H1 (cell line): Measurements from ENCODE around the gene SUPT4H1. TPM values are rescaled to one million over a fixed set of nuclear protein-coding genes. Genes with fewer than 3 reads are reported as not detected.

ENCODE experiments used
- CTCF ChIA-PET: fragments of 300-600 bp; sonication (Branson Sonifier 250); formaldehyde crosslinking; loops from one replicate; lab custom pipeline; 2021; ENCODE audit not compliant: partially characterized antibody; lab: Charles Lee
- POLR2A ChIA-PET: fragments of 300-600 bp; sonication (Branson Sonifier 250); formaldehyde crosslinking; loops from one replicate; lab custom pipeline; 2021; ENCODE audit warnings: inconsistent platforms; ENCODE audit not compliant: partially characterized antibody; lab: Charles Lee
- DNase-seq, 2 experiments: peaks; one replicate each; pipeline versions ENCODE4 v3.0.0 to v3.0.0-alpha.2; 2010 to 2022; ENCODE audit warnings: low spot score in 2 of 2, low read depth in 1 of 2, mixed read lengths in 1 of 2
- FAIRE-seq: peaks from 2 replicates; lab custom pipeline; 2011; peaks lifted over from hg19 to GRCh38; lab: Jason Lieb, UNC
- H2AFZ ChIP-seq: 2 replicates; pipeline ENCODE4 v1.8.1; 2012; ENCODE audit warnings: low read length, inconsistent platforms
- H2AK5ac ChIP-seq: 2 replicates; pipeline ENCODE4 v1.6.1; 2013; ENCODE audit warnings: low read depth, low read length
- H2BK120ac ChIP-seq: replicated peaks from 2 replicates; pipeline ENCODE3; 2013; ENCODE audit warnings: low read depth, low read length, inconsistent platforms
- H2BK12ac ChIP-seq: 2 replicates; pipeline ENCODE4 v1.6.1; 2013; ENCODE audit warnings: low read depth, low read length
- H2BK15ac ChIP-seq: 2 replicates; pipeline ENCODE4 v1.6.1; 2013; ENCODE audit warnings: low read length
- H2BK20ac ChIP-seq: 2 replicates; pipeline ENCODE4 v1.6.1; 2013; ENCODE audit warnings: low read length
- H2BK5ac ChIP-seq: 2 replicates; pipeline ENCODE4 v1.6.1; 2013; ENCODE audit warnings: low read depth, low read length
- H3K14ac ChIP-seq: 2 replicates; pipeline ENCODE4 v1.6.1; 2013; ENCODE audit warnings: inconsistent platforms; ENCODE audit not compliant: insufficient read length
- H3K18ac ChIP-seq: 2 replicates; pipeline ENCODE4 v1.6.1; 2013; ENCODE audit warnings: low read length; ENCODE audit errors: extremely low read depth
- H3K23ac ChIP-seq: 2 replicates; pipeline ENCODE4 v1.6.1; 2013; ENCODE audit warnings: inconsistent platforms; ENCODE audit not compliant: insufficient read length
- H3K23me2 ChIP-seq: 2 replicates; pipeline ENCODE4 v1.6.1; 2013; ENCODE audit warnings: low read depth, low read length
- H3K27ac ChIP-seq: 2 replicates; pipeline ENCODE4 v1.6.1; 2011; ENCODE audit warnings: low read depth, low read length, inconsistent platforms
- H3K27me3 ChIP-seq, 4 experiments: replicated peaks in 1 of 4; 1 replicate in 1 of 4; 2 replicates in 3 of 4; pipeline versions ENCODE4 v1.6.1 to v1.8.1; 2011 to 2013; ENCODE audit warnings: low read length in 3 of 4, mild to moderate bottlenecking in 3 of 4, inconsistent platforms in 2 of 4, mixed read lengths in 2 of 4, moderate library complexity in 1 of 4; ENCODE audit not compliant: control insufficient read depth in 3 of 4, insufficient read depth in 3 of 4; ENCODE audit errors: extremely low read depth in 1 of 4
- H3K36me3 ChIP-seq, 4 experiments: 2 replicates each; pipeline versions ENCODE4 v1.6.1 to v1.8.1; 2011 to 2013; ENCODE audit warnings: mild to moderate bottlenecking in 4 of 4, low read length in 3 of 4, moderate library complexity in 2 of 4, control low read depth in 1 of 4, inconsistent platforms in 1 of 4; ENCODE audit not compliant: insufficient read depth in 4 of 4, control insufficient read depth in 2 of 4
- H3K4ac ChIP-seq: replicated peaks from 2 replicates; pipeline ENCODE3; 2013; ENCODE audit warnings: low read length, low read depth, mixed read lengths, inconsistent platforms; ENCODE audit not compliant: insufficient read length
- H3K4me1 ChIP-seq, 4 experiments: replicated peaks in 1 of 4; 1 replicate in 1 of 4; 2 replicates in 3 of 4; pipeline versions ENCODE4 v1.6.1 to v1.8.1; 2011 to 2013; ENCODE audit warnings: low read length in 3 of 4, inconsistent platforms in 2 of 4, mixed read lengths in 1 of 4; ENCODE audit not compliant: insufficient read depth in 4 of 4, control insufficient read depth in 3 of 4
- H3K4me2 ChIP-seq, 2 experiments: 2 replicates each; pipeline versions ENCODE4 v1.6.1 to v1.8.1; 2011 to 2013; ENCODE audit warnings: low read depth in 2 of 2, low read length in 2 of 2, control low read depth in 1 of 2, inconsistent platforms in 1 of 2, mild to moderate bottlenecking in 1 of 2; ENCODE audit not compliant: insufficient read depth in 1 of 2
- H3K4me3 ChIP-seq, 4 experiments: fragments of 200-600, 300-600 bp in 1 of 4; sonication (generic), shearing (Covaris generic), sonication (Bioruptor Twin) in 1 of 4; 2 replicates each; pipeline versions ENCODE4 v1.5.1 to v1.8.1; 2011 to 2016; ENCODE audit warnings: low read length in 4 of 4, low read depth in 3 of 4, control low read depth in 2 of 4, inconsistent platforms in 2 of 4, mild to moderate bottlenecking in 2 of 4, mixed read lengths in 1 of 4, moderate library complexity in 1 of 4; ENCODE audit not compliant: insufficient read depth in 2 of 4; ENCODE audit errors: extremely low read depth in 1 of 4
- H3K56ac ChIP-seq: replicated peaks from 2 replicates; pipeline ENCODE3; 2013; ENCODE audit warnings: low read depth, mild to moderate bottlenecking, mixed read lengths, low read length, inconsistent platforms; ENCODE audit not compliant: insufficient read length
- H3K79me1 ChIP-seq: 2 replicates; pipeline ENCODE4 v1.6.1; 2013; ENCODE audit warnings: low read depth, low read length, control low read depth
- H3K79me2 ChIP-seq, 2 experiments: 2 replicates each; pipeline versions ENCODE4 v1.6.1 to v1.8.1; 2012 to 2013; ENCODE audit warnings: low read length in 2 of 2, mild to moderate bottlenecking in 2 of 2, inconsistent platforms in 1 of 2; ENCODE audit not compliant: insufficient read depth in 2 of 2, control insufficient read depth in 1 of 2
- H3K9ac ChIP-seq, 4 experiments: replicated peaks in 1 of 4; 1 replicate in 1 of 4; 2 replicates in 3 of 4; pipeline versions ENCODE4 v1.6.1 to v1.8.1; 2011 to 2013; ENCODE audit warnings: low read depth in 3 of 4, low read length in 3 of 4, control low read depth in 2 of 4, mild to moderate bottlenecking in 2 of 4, moderate library complexity in 2 of 4, inconsistent platforms in 1 of 4; ENCODE audit errors: extremely low read depth in 1 of 4
- H3K9me3 ChIP-seq, 2 experiments: 2 replicates each; pipeline versions ENCODE4 v1.6.1 to v1.8.1; 2012 to 2013; ENCODE audit warnings: mild to moderate bottlenecking in 2 of 2, moderate library complexity in 2 of 2, control low read depth in 1 of 2, inconsistent platforms in 1 of 2, low read depth in 1 of 2, low read length in 1 of 2, mixed read lengths in 1 of 2; ENCODE audit not compliant: insufficient read depth in 2 of 2
- H4K20me1 ChIP-seq, 2 experiments: replicated peaks in 1 of 2; 2 replicates each; pipeline versions ENCODE3 to v1.8.1; 2011 to 2013; ENCODE audit warnings: inconsistent platforms in 2 of 2, low read length in 2 of 2, mild to moderate bottlenecking in 1 of 2; ENCODE audit not compliant: insufficient read depth in 2 of 2, control insufficient read depth in 1 of 2
- H4K5ac ChIP-seq: 2 replicates; pipeline ENCODE4 v1.6.1; 2013; ENCODE audit warnings: low read length, low read depth, mixed read lengths, inconsistent platforms; ENCODE audit not compliant: insufficient read length
- H4K8ac ChIP-seq: 2 replicates; pipeline ENCODE4 v1.8.0; 2013; ENCODE audit warnings: mild to moderate bottlenecking, moderate library complexity, low read length, inconsistent platforms; ENCODE audit not compliant: insufficient read depth; ENCODE audit errors: extremely low read depth
- H4K91ac ChIP-seq: replicated peaks from 2 replicates; pipeline ENCODE3; 2013; ENCODE audit warnings: low read length, mixed read lengths, inconsistent platforms; ENCODE audit not compliant: insufficient read length
- CBX5 ChIP-seq: fragments of 300-800, 300-1000 bp; sonication (generic); IDR thresholded peaks from 2 replicates; pipeline ENCODE4 v1.7.1; 2016; ENCODE audit warnings: antibody characterized with exemption, low read length, low read depth
- CTCF ChIP-seq, 3 experiments: IDR thresholded peaks; 1 replicate in 2 of 3; 2 replicates in 1 of 3; pipeline versions ENCODE4 v1.5.1 to v1.6.1; 2011; ENCODE audit warnings: low read length in 3 of 3, mild to moderate bottlenecking in 3 of 3, inconsistent platforms in 2 of 3, low read depth in 1 of 3, moderate library complexity in 1 of 3; ENCODE audit not compliant: insufficient read depth in 1 of 3; ENCODE audit errors: control extremely low read depth in 1 of 3
- JUND ChIP-seq: IDR thresholded peaks from 2 replicates; pipeline ENCODE4 v1.6.1; 2011; ENCODE audit warnings: mild to moderate bottlenecking, improper control_type of control experiment, low read length
- NANOG ChIP-seq: IDR thresholded peaks from 2 replicates; pipeline ENCODE4 v1.6.1; 2011; ENCODE audit warnings: low read length, low read depth, mild to moderate bottlenecking, inconsistent platforms; ENCODE audit not compliant: insufficient read depth, poor library complexity, severe bottlenecking
- POLR2A ChIP-seq, 2 experiments: IDR thresholded peaks; 1 replicate in 1 of 2; 2 replicates in 1 of 2; pipeline ENCODE4 v1.6.1; 2011; ENCODE audit warnings: low read depth in 2 of 2, low read length in 2 of 2, mild to moderate bottlenecking in 2 of 2; ENCODE audit errors: control extremely low read depth in 1 of 2
- RFX5 ChIP-seq: IDR thresholded peaks from 2 replicates; pipeline ENCODE4 v1.6.1; 2011; ENCODE audit warnings: low read depth, low read length, improper control_type of control experiment, borderline replicate concordance
- SRF ChIP-seq: IDR thresholded peaks from 2 replicates; pipeline ENCODE4 v1.6.1; 2011; ENCODE audit warnings: mild to moderate bottlenecking, low read depth, low read length, moderate library complexity
- TBP ChIP-seq: IDR thresholded peaks from 2 replicates; pipeline ENCODE4 v1.6.1; 2011; ENCODE audit warnings: low read depth, low read length, improper control_type of control experiment
- WGBS, 2 experiments: shearing (Covaris generic) in 1 of 2; methylation state at CpG; one replicate each; pipeline versions ENCODE4 v1.1.6 to v1.1.7; 2013 to 2015; ENCODE audit warnings: low lambda C conversion rate in 2 of 2, mixed read lengths in 2 of 2, inconsistent platforms in 1 of 2, low coverage in 1 of 2, missing lambda C conversion rate in 1 of 2; ENCODE audit not compliant: insufficient replicate concordance in 2 of 2, insufficient coverage in 1 of 2, insufficient read length in 1 of 2; ENCODE audit errors: extremely low coverage in 1 of 2, missing lambda C conversion rate in 1 of 2; 5-methylcytosine and 5-hydroxymethylcytosine counted together
- polyA plus RNA-seq, 7 experiments: library from polyadenylated mRNA; depleted of rRNA in 3 of 7; stranded (reverse) in 5 of 7; unstranded in 2 of 7; fragments of >200 nt in 5 of 7; fragments of 200-250 nt in 2 of 7; gene quantifications; 1 replicate in 5 of 7; 2 replicates in 1 of 7; 4 replicates in 1 of 7; pipeline versions ENCODE4 v1.2.1 to v1.2.3, GENCODE V29; 2011 to 2013; ENCODE audit warnings: missing spikeins in 2 of 7, mixed read lengths in 2 of 7
- total RNA-seq: library from RNA; stranded (reverse); fragmentation: NEBNext Ultra II Directional; extraction: Animal tissue kit (Norgen Biotek cat#: 25700); gene quantifications from 2 replicates; pipeline ENCODE4 v1.2.1, GENCODE V29; 2021
- TF ChIP-seq, protein P1 (sequence below): IDR thresholded peaks from 2 replicates; pipeline ENCODE4 v1.6.1; 2012; ENCODE audit warnings: inconsistent platforms

SUPT4H1 gene
- total and polyA plus RNA-seq, 2 of the 8 experiments (the other 6 are each of a cell fraction or from before 2014, with no cell fraction given): 112 to 143 TPM

DNA sequence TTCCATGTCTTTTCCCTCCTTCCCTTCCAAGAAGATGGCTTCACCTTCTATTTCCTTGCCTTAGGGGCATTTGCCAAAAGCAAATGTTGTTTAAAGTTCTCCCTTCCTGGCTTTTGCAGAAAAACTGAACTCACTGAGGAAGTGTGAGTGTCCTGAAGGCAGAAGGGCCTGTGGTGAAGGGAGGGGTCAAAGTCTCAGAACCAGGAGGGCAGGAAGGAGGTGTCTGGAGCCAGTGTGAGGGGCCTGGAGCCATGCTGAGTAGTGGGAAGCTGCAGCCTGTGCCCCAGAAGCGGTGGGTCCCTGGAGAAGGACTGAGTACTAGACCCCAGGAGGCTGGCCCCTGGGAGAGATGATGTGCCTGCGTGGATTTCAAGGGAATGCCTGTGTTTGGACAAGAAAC, 23.8 kb upstream of the SUPT4H1 start:
- no peak overlapping the region for H3K14ac ChIP-seq
- no peak overlapping the region for H2BK20ac ChIP-seq
- TF ChIP-seq RFX5 (no peak), CBX5 (no peak), NANOG (no peak), CTCF (IDR thresholded peaks at IDR 0.05; ENCODE audit: control extremely low read depth in 1 of 3, insufficient read depth in 1 of 3, low read depth in 1 of 3, low read length in 3 of 3) (no peak), TBP (no peak), SRF (no peak), POLR2A (IDR thresholded peaks at IDR 0.05; ENCODE audit: control extremely low read depth in 1 of 2, low read depth in 2 of 2, low read length in 2 of 2) (no peak), JUND (no peak)
- TF ChIP-seq, protein P1, sequence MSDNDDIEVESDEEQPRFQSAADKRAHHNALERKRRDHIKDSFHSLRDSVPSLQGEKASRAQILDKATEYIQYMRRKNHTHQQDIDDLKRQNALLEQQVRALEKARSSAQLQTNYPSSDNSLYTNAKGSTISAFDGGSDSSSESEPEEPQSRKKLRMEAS: no peak

More for the DNA sequence above, 23.8 kb upstream of the SUPT4H1 start:
- ChIA-PET CTCF (no interaction called here), POLR2A (interaction anchor here (1.3 to 1.7 kb wide), 4 partner anchors 15 to 32 kb away, joined by 3 to 9 read pairs (median 4); partner anchors contain the start of gene SUPT4H1)
- H2BK120ac ChIP-seq: no peak overlapping the region
- H3K23ac ChIP-seq: no peak overlapping the region
- no peaks in the 10 kb centered on the region for H4K20me1 ChIP-seq
- no peak overlapping the region for H2BK15ac ChIP-seq
- H2BK5ac ChIP-seq: peak overlapping the region; percentile 19; the same call in 1 of the 2 replicates
- H3K4me1 ChIP-seq: peaks cover 6 to 15% (median 10%) of the 10 kb centered on the region in 4 experiments; a peak in 5 of 7 replicates
- no peak overlapping the region for H3K4me3 ChIP-seq
- H4K91ac ChIP-seq: no peak overlapping the region
- peak overlapping the region; percentile 13; the same call in 1 of the 2 replicates for H2BK12ac ChIP-seq
- H3K18ac ChIP-seq: no peak overlapping the region
- H2AFZ ChIP-seq: no peak overlapping the region
- H2AK5ac ChIP-seq: peak overlapping the region; percentile 29; the same call in 1 of the 2 replicates
- no peak overlapping the region; a peak in 1 of 4 replicates for H3K4me2 ChIP-seq
- H3K9ac ChIP-seq: no peak overlapping the region
- H3K56ac ChIP-seq: no peak overlapping the region
- H3K79me2 ChIP-seq: no peaks in the 10 kb centered on the region
- no peak overlapping the region for H4K8ac ChIP-seq
- 91% methylated on average over 2 of the region's 2 CpGs; no CpG with 5 or more reads in 1 of the 2 experiments for WGBS, 2 experiments
- H3K4ac ChIP-seq: no peak overlapping the region
- no peaks in the 10 kb centered on the region for H3K36me3 ChIP-seq
- H4K5ac ChIP-seq: no peak overlapping the region
- no peaks in the 10 kb centered on the region for H3K79me1 ChIP-seq
- DNase-seq: no peak
- no peak overlapping the region for H3K27ac ChIP-seq
- no peaks in the 10 kb centered on the region for H3K27me3 ChIP-seq
- FAIRE-seq: no peak
- no peaks in the 10 kb centered on the region for H3K23me2 ChIP-seq
- no peaks in the 10 kb centered on the region for H3K9me3 ChIP-seq
